AG09309 (cell line): ENCODE results near the gene GFAP.

ENCODE experiments used
- DNase-seq: peaks from one replicate; pipeline ENCODE4 v3.0.0-alpha.2; 2010; ENCODE audit warnings: low read depth
- H3K4me3 ChIP-seq: 2 replicates; pipeline ENCODE4 v1.5.1; 2011; ENCODE audit warnings: mild to moderate bottlenecking, low read depth, low read length, moderate library complexity; ENCODE audit not compliant: control insufficient read depth
- TF ChIP-seq, protein P1 (sequence below): IDR thresholded peaks from 2 replicates; pipeline ENCODE4 v1.5.1; 2011; ENCODE audit warnings: mild to moderate bottlenecking, low read depth, low read length, inconsistent platforms; ENCODE audit not compliant: insufficient read depth, control insufficient read depth; ENCODE audit errors: missing control alignments

GFAP gene

GRCh38 chr17:44931376-44931775, 16.1 kb upstream of the GFAP start:
- no peak for DNase-seq
- TF ChIP-seq, protein P1, sequence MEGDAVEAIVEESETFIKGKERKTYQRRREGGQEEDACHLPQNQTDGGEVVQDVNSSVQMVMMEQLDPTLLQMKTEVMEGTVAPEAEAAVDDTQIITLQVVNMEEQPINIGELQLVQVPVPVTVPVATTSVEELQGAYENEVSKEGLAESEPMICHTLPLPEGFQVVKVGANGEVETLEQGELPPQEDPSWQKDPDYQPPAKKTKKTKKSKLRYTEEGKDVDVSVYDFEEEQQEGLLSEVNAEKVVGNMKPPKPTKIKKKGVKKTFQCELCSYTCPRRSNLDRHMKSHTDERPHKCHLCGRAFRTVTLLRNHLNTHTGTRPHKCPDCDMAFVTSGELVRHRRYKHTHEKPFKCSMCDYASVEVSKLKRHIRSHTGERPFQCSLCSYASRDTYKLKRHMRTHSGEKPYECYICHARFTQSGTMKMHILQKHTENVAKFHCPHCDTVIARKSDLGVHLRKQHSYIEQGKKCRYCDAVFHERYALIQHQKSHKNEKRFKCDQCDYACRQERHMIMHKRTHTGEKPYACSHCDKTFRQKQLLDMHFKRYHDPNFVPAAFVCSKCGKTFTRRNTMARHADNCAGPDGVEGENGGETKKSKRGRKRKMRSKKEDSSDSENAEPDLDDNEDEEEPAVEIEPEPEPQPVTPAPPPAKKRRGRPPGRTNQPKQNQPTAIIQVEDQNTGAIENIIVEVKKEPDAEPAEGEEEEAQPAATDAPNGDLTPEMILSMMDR, result no peak

DNA sequence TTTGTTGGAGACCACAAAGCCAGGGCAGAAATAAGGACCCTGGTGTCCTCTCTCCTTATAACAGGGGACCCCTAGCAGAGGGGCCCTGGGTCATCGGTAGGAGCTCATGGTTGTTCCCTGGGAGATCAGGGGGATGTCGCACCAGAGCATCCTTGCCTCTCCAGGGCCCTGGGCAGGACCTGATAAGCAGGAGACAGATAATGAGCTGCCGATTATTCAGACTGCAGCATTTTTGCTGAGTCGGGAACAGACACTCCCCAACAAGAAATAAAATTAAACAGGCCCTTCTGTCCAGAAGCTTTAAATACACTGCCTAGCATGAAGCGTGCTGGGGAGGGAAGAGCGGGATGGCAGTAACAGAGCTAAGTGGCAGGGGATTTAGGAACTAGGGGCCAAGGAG, 15.4 kb upstream of the GFAP start:
- DNase-seq, result no peak
- TF ChIP-seq, protein P1, result no peak
- H3K4me3 ChIP-seq, result no peak overlapping the region

More at GRCh38 chr17:44931376-44931775, 16.1 kb upstream of the GFAP start:
- H3K4me3 ChIP-seq, result no peak overlapping the region

DNA sequence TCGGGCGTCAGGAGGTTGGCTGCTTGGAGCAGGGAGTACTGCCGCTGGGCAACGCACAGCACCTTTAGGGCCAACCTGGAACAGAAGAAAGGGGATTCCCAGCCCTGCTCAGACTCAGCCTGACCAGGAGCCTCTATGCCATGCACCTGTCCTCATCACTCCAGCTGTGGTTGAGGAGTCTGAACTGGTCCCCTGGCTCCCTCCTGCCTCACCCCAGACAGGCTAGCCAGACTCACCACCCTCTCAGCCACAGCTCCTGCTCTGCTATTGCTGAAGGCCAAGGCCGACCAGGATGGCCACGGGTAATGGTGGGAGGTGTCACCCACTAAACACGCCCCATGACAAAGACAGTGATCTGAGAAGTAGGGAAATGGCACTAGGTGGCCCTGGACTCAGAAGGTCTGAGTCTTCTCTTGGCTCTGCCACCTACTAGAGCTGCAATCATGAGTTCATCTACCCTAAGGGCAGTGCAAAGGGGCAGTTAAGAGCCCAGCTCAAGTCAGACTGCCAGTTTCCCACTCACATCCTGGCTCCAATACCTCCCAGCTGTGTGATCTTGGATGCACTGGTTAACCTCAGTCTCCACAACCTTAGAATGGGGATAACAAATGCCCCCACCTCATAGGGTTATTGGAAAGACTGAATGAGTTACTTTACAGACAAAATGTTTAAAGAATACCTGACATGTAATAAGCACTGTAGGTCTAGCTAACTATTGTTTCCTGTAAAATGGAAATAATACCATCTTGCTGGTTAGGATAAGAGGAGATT, 13.8 kb upstream of the GFAP start:
- TF ChIP-seq, protein P1, result no peak
- no peak overlapping the region for H3K4me3 ChIP-seq
- no peak for DNase-seq

GRCh38 chr17:44928136-44928535, 12.8 kb upstream of the GFAP start:
- no peak overlapping the region for H3K4me3 ChIP-seq
- no peak for DNase-seq
- TF ChIP-seq, protein P1, result no peak

- H3K4me3 ChIP-seq, result no peak overlapping the region
- TF ChIP-seq, protein P1, result no peak
- DNase-seq, result no peak
Measured at GRCh38 chr17:44927696-44928095, 12.4 kb upstream of the GFAP start.

DNA sequence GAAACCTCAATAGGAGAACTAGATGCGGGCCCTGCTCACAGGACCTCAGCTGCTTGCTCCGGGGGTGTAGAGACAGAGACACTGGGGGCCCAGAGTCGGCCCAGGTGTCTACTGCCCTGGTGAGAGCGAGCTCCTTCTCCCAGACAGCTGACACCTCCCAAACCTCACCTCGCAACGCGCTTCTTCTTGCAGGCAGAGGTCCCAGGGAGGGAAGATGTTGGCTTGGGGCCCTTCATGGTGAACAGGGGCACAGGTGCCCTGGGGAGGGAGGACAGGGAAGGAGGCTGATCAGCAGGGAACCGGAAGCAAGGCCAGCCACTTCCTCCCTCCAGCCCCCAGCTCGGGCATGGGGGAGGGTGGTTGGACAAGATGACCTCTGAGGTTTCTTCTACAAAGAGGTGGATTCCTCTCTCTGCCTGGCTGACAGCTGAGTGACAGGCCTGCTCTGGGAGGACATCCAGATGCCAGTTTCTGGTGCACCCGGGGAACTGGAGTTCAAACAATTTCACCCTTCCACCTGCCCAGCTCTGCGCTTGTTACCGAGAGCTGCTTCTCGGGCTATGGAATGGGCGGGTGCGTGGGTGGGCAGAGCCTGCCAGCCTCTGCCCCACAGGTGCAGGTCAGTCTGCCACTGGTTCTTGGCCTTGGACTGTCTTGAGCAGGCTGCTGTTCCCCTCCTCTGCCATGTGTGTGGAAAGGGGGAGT, 11.7 kb upstream of the GFAP start:
- DNase-seq, result no peak
- TF ChIP-seq, protein P1, result no peak

More for the DNA sequence above, 11.7 kb upstream of the GFAP start:
- no peak overlapping the region for H3K4me3 ChIP-seq
